GM23338 (cell line): ENCODE measurements around the gene ZFC3H1.

Experiments used
- EZH2phosphoT487 ChIP-seq: fragments of 200-600 bp; sonication (generic); IDR thresholded peaks from one replicate; pipeline ENCODE4 v1.8.1; 2018; ENCODE audit warnings: antibody characterized with exemption; ENCODE audit not compliant: unreplicated experiment
- POLR2AphosphoS5 ChIP-seq: IDR thresholded peaks from 2 replicates; pipeline ENCODE4 v1.6.1; 2016; ENCODE audit warnings: antibody characterized with exemption, low read depth
- STAT1 ChIP-seq: IDR thresholded peaks from one replicate; pipeline ENCODE4 v1.6.1; 2016; ENCODE audit warnings: antibody characterized with exemption; ENCODE audit not compliant: unreplicated experiment
- TF ChIP-seq, protein P1 (sequence below), 2 experiments: fragments of 200-600 bp in 1 of 2; sonication (generic) in 1 of 2; conservative IDR thresholded peaks; 2 replicates each; pipeline versions ENCODE4 v1.5.1 to v1.6.1; 2016 to 2017; ENCODE audit warnings: antibody characterized with exemption in 2 of 2, low read depth in 2 of 2, mild to moderate bottlenecking in 2 of 2, moderate library complexity in 1 of 2

GRCh38 chr12:71663561-71664410, at the start of gene ZFC3H1, which contains the start of gene THAP2:
- TF ChIP-seq, protein P1, sequence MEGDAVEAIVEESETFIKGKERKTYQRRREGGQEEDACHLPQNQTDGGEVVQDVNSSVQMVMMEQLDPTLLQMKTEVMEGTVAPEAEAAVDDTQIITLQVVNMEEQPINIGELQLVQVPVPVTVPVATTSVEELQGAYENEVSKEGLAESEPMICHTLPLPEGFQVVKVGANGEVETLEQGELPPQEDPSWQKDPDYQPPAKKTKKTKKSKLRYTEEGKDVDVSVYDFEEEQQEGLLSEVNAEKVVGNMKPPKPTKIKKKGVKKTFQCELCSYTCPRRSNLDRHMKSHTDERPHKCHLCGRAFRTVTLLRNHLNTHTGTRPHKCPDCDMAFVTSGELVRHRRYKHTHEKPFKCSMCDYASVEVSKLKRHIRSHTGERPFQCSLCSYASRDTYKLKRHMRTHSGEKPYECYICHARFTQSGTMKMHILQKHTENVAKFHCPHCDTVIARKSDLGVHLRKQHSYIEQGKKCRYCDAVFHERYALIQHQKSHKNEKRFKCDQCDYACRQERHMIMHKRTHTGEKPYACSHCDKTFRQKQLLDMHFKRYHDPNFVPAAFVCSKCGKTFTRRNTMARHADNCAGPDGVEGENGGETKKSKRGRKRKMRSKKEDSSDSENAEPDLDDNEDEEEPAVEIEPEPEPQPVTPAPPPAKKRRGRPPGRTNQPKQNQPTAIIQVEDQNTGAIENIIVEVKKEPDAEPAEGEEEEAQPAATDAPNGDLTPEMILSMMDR (conservative IDR thresholded peaks at IDR 0.05; ENCODE audit: low read depth in 2 of 2) = peak in 1 of 2 experiments; percentile 39; a peak in 2 of 4 replicates
- TF ChIP-seq POLR2AphosphoS5 = peak; percentile 94
- no peak for TF ChIP-seq EZH2phosphoT487
- TF ChIP-seq STAT1 = no peak
